Measurements from ENCODE around the gene SGCG.

The SGCG gene

DNA sequence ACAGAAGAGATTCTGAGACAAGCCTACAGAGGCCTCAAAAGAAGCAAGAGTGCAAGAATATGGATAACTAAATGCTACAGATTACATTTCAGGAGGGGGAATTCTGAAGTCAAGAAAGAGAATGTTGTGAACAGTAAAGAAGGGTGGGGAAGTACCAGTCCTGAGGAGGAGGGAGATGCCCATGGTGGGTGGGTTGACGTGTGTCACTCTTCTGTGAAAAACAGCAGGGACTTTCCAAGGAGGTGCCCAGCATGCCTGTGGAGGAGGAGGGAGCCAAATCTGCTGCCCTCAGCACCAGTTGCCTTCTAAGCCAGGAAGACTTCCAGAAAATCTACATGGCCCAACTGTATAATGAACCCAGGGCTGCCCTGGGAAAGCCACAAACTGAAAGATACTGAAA, 87.7 kb downstream of the SGCG start:
- H3K4me1 ChIP-seq (ENCODE audit: control insufficient read depth in 1 of 2, insufficient read depth in 2 of 2, low read length in 2 of 2), result no peaks in the 10 kb centered on the region
- no peak overlapping the region for H3K18ac ChIP-seq (ENCODE audit: low read length)
- H3K4me2 ChIP-seq (ENCODE audit: low read length), result no peak overlapping the region
- no peaks in the 10 kb centered on the region for H3K36me3 ChIP-seq (ENCODE audit: control insufficient read depth in 1 of 2, insufficient read depth in 2 of 2, low read length in 2 of 2)
- no peak for DNase-seq
- H4K12ac ChIP-seq (ENCODE audit: low read depth, low read length), result no peak overlapping the region
- H3K27ac ChIP-seq (ENCODE audit: low read depth, low read length), result no peak overlapping the region
- H4K91ac ChIP-seq (ENCODE audit: low read depth, low read length), result no peak overlapping the region
- WGBS (ENCODE audit: extremely low coverage, insufficient coverage, insufficient read length), result no CpG with 5 or more reads among the region's 1 CpG
- no peak overlapping the region for H3K14ac ChIP-seq (ENCODE audit: low read length)
- H3K79me1 ChIP-seq (ENCODE audit: low read length), result no peaks in the 10 kb centered on the region
- H2AK5ac ChIP-seq (ENCODE audit: low read length), result no peak overlapping the region
- H2BK5ac ChIP-seq (ENCODE audit: low read depth, low read length, poor library complexity), result no peak overlapping the region
- no peaks in the 10 kb centered on the region for H3K27me3 ChIP-seq (ENCODE audit: insufficient read depth, low read length)
- no peak overlapping the region for H2AFZ ChIP-seq (ENCODE audit: insufficient read depth, low read length, poor library complexity)
- H3K4ac ChIP-seq (ENCODE audit: low read depth, low read length), result no peak overlapping the region
- H2BK120ac ChIP-seq (ENCODE audit: insufficient read depth, low read length, poor library complexity), result no peak overlapping the region
- no peaks in the 10 kb centered on the region for H3K79me2 ChIP-seq (ENCODE audit: control insufficient read depth, insufficient read depth, low read length, poor library complexity)
- H3K23ac ChIP-seq (ENCODE audit: low read length), result no peak overlapping the region
- H3K9ac ChIP-seq (ENCODE audit: low read length), result no peak overlapping the region
- H3K9me3 ChIP-seq (ENCODE audit: insufficient read depth, low read depth, low read length), result no peaks in the 10 kb centered on the region
- H2BK12ac ChIP-seq (ENCODE audit: low read length), result no peak overlapping the region
- no peak overlapping the region for H3K4me3 ChIP-seq (ENCODE audit: low read depth, low read length)
- H4K8ac ChIP-seq (ENCODE audit: low read depth, low read length), result no peak overlapping the region

- Histone ChIP-seq H2BK120ac (ENCODE audit: insufficient read depth, low read length, poor library complexity) (no peak overlapping the region), H2BK5ac (ENCODE audit: low read depth, low read length, poor library complexity) (no peak overlapping the region), H4K12ac (ENCODE audit: low read depth, low read length) (no peak overlapping the region), H3K27me3 (ENCODE audit: insufficient read depth, low read length) (no peaks in the 10 kb centered on the region), H4K91ac (ENCODE audit: low read depth, low read length) (no peak overlapping the region), H3K27ac (ENCODE audit: low read depth, low read length) (no peak overlapping the region), H4K8ac (ENCODE audit: low read depth, low read length) (no peak overlapping the region), H3K9ac (ENCODE audit: low read length) (no peak overlapping the region), H2BK12ac (ENCODE audit: low read length) (no peak overlapping the region), H2AFZ (ENCODE audit: insufficient read depth, low read length, poor library complexity) (no peak overlapping the region), H3K4me1 (ENCODE audit: control insufficient read depth in 1 of 2, insufficient read depth in 2 of 2, low read length in 2 of 2) (no peaks in the 10 kb centered on the region), H2AK5ac (ENCODE audit: low read length) (no peak overlapping the region), H3K79me1 (ENCODE audit: low read length) (no peaks in the 10 kb centered on the region), H3K4me2 (ENCODE audit: low read length) (no peak overlapping the region), H3K9me3 (ENCODE audit: insufficient read depth, low read depth, low read length) (no peaks in the 10 kb centered on the region), H3K14ac (ENCODE audit: low read length) (no peak overlapping the region), H3K4ac (ENCODE audit: low read depth, low read length) (no peak overlapping the region), H3K79me2 (ENCODE audit: control insufficient read depth, insufficient read depth, low read length, poor library complexity) (no peaks in the 10 kb centered on the region), H3K18ac (ENCODE audit: low read length) (no peak overlapping the region), H3K36me3 (ENCODE audit: control insufficient read depth in 1 of 2, insufficient read depth in 2 of 2, low read length in 2 of 2) (no peaks in the 10 kb centered on the region), H3K23ac (ENCODE audit: low read length) (no peak overlapping the region), H3K4me3 (ENCODE audit: low read depth, low read length) (no peak overlapping the region)
- DNase-seq, result no peak
- WGBS (ENCODE audit: extremely low coverage, insufficient coverage, insufficient read length), result no CpG with 5 or more reads among the region's 3 CpGs
Observed at GRCh38 chr13:23271331-23271730, 90.6 kb downstream of the SGCG start.

DNA sequence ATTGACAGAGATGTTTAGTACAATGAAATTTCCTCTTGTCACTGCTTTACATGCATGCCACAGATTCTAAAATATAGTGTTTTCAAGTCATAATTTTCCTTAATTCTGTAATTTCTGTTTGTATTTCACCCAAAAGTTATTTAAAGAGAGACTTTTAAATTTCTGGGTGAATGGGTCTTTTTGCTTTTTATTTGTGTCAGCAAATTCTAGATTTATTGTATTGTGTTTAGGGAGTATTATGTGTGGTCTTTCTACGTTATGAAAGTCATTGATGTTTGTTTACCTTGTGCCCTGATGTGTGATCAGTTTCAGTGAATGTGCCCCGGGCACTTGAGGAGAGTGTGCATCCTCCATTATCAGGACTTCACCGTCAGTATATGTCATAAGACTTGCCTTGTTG, 92.7 kb downstream of the SGCG start:
- DNase-seq, result no peak
- H3K9me3 ChIP-seq (ENCODE audit: insufficient read depth, low read depth, low read length), result no peaks in the 10 kb centered on the region
- no CpG with 5 or more reads among the region's 3 CpGs for WGBS (ENCODE audit: extremely low coverage, insufficient coverage, insufficient read length)
- H3K4me2 ChIP-seq (ENCODE audit: low read length), result no peak overlapping the region
- no peak overlapping the region for H2BK5ac ChIP-seq (ENCODE audit: low read depth, low read length, poor library complexity)
- H3K14ac ChIP-seq (ENCODE audit: low read length), result no peak overlapping the region
- no peak overlapping the region for H3K18ac ChIP-seq (ENCODE audit: low read length)
- H3K36me3 ChIP-seq (ENCODE audit: control insufficient read depth in 1 of 2, insufficient read depth in 2 of 2, low read length in 2 of 2), result no peaks in the 10 kb centered on the region
- H3K9ac ChIP-seq (ENCODE audit: low read length), result no peak overlapping the region
- no peak overlapping the region for H3K27ac ChIP-seq (ENCODE audit: low read depth, low read length)
- H2BK12ac ChIP-seq (ENCODE audit: low read length), result no peak overlapping the region
- H3K23ac ChIP-seq (ENCODE audit: low read length), result no peak overlapping the region
- H3K4me3 ChIP-seq (ENCODE audit: low read depth, low read length), result no peak overlapping the region
- no peaks in the 10 kb centered on the region for H3K4me1 ChIP-seq (ENCODE audit: control insufficient read depth in 1 of 2, insufficient read depth in 2 of 2, low read length in 2 of 2)
- no peaks in the 10 kb centered on the region for H3K79me1 ChIP-seq (ENCODE audit: low read length)
- H4K8ac ChIP-seq (ENCODE audit: low read depth, low read length), result no peak overlapping the region
- H2AK5ac ChIP-seq (ENCODE audit: low read length), result no peak overlapping the region
- H4K91ac ChIP-seq (ENCODE audit: low read depth, low read length), result no peak overlapping the region
- no peak overlapping the region for H2BK120ac ChIP-seq (ENCODE audit: insufficient read depth, low read length, poor library complexity)
- no peak overlapping the region for H3K4ac ChIP-seq (ENCODE audit: low read depth, low read length)
- H3K79me2 ChIP-seq (ENCODE audit: control insufficient read depth, insufficient read depth, low read length, poor library complexity), result no peaks in the 10 kb centered on the region
- no peaks in the 10 kb centered on the region for H3K27me3 ChIP-seq (ENCODE audit: insufficient read depth, low read length)
- H2AFZ ChIP-seq (ENCODE audit: insufficient read depth, low read length, poor library complexity), result no peak overlapping the region
- H4K12ac ChIP-seq (ENCODE audit: low read depth, low read length), result no peak overlapping the region

DNA sequence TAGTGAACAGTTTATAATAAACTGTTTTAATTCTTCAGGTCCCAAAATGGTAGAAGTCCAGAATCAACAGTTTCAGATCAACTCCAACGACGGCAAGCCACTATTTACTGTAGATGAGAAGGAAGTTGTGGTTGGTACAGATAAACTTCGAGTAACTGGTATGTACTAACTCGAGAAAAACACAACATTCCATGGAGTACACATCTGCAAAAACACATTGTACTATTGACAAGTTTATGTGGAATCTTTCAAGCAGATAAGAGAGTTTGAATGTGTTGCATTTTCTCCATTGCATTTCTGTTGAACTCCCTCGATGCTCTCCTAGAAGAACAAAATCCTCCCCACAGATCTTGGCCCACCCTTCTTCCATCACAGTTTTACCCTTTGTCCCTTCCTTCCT, 98.5 kb downstream of the SGCG start:
- Histone ChIP-seq H2BK12ac (ENCODE audit: low read length) (no peak overlapping the region), H4K8ac (ENCODE audit: low read depth, low read length) (no peak overlapping the region), H3K4me1 (ENCODE audit: control insufficient read depth in 1 of 2, insufficient read depth in 2 of 2, low read length in 2 of 2) (no peaks in the 10 kb centered on the region), H3K79me2 (ENCODE audit: control insufficient read depth, insufficient read depth, low read length, poor library complexity) (no peaks in the 10 kb centered on the region), H3K23ac (ENCODE audit: low read length) (no peak overlapping the region), H2AFZ (ENCODE audit: insufficient read depth, low read length, poor library complexity) (no peak overlapping the region), H3K18ac (ENCODE audit: low read length) (no peak overlapping the region), H3K36me3 (ENCODE audit: control insufficient read depth in 1 of 2, insufficient read depth in 2 of 2, low read length in 2 of 2) (no peaks in the 10 kb centered on the region), H2BK120ac (ENCODE audit: insufficient read depth, low read length, poor library complexity) (no peak overlapping the region), H3K27ac (ENCODE audit: low read depth, low read length) (no peak overlapping the region), H3K27me3 (ENCODE audit: insufficient read depth, low read length) (no peaks in the 10 kb centered on the region), H3K4ac (ENCODE audit: low read depth, low read length) (no peak overlapping the region), H4K12ac (ENCODE audit: low read depth, low read length) (no peak overlapping the region), H3K4me3 (ENCODE audit: low read depth, low read length) (no peak overlapping the region), H2AK5ac (ENCODE audit: low read length) (no peak overlapping the region), H3K9ac (ENCODE audit: low read length) (no peak overlapping the region), H2BK5ac (ENCODE audit: low read depth, low read length, poor library complexity) (no peak overlapping the region), H3K14ac (ENCODE audit: low read length) (no peak overlapping the region), H4K91ac (ENCODE audit: low read depth, low read length) (no peak overlapping the region), H3K9me3 (ENCODE audit: insufficient read depth, low read depth, low read length) (no peaks in the 10 kb centered on the region), H3K4me2 (ENCODE audit: low read length) (no peak overlapping the region), H3K79me1 (ENCODE audit: low read length) (no peaks in the 10 kb centered on the region)
- no CpG with 5 or more reads among the region's 5 CpGs for WGBS (ENCODE audit: extremely low coverage, insufficient coverage, insufficient read length)
- DNase-seq, result no peak

All from trophoblast cell (in vitro differentiated cells and primary cell).